HCT116 (cell line): Measurements from ENCODE around the gene ZBTB38. TPM values are rescaled to one million over a fixed set of nuclear protein-coding genes. Genes with fewer than 3 reads are reported as not detected.

ENCODE experiments used
- ATAC-seq: fragments of 200-7000 bp; cut with Tn5 transposase; 2 replicates; pipeline ENCODE4 v1.9.1; 2020; ENCODE audit warnings: mild to moderate bottlenecking, moderate library complexity
- BruUV-seq: library from RNA; stranded (reverse); fragments of 400-500 nt; replicated peaks from 2 replicates; lab custom pipeline; 2021; lab: Mats Ljungman, UMichigan
- CTCF ChIA-PET: fragments of 300-600 bp; sonication (Branson Sonifier 250); formaldehyde crosslinking; loops from one replicate; lab custom pipeline; 2021; ENCODE audit warnings: antibody characterized with exemption; lab: Charles Lee
- POLR2A ChIA-PET: fragments of 300-600, 350-600 bp; sonication (Branson Sonifier 250); formaldehyde crosslinking; loops from one replicate; lab custom pipeline; 2021; ENCODE audit warnings: antibody characterized with exemption; lab: Charles Lee
- RAD21 ChIA-PET, 2 experiments: fragments of 300-600 bp; sonication (Branson Sonifier 250); formaldehyde crosslinking; loops; one replicate each; lab custom pipeline; 2023; ENCODE audit warnings: low total read pairs in 2 of 2; ENCODE audit not compliant: uncharacterized antibody in 2 of 2, unreplicated experiment in 2 of 2, low non-redundant PET in 1 of 2; lab: Charles Lee
- DNase-seq: peaks from one replicate; pipeline ENCODE4 v3.0.0-alpha.2; 2010; ENCODE audit warnings: low read depth, low spot score
- H2AFZ ChIP-seq: fragments of 200-600 bp; shearing (Covaris generic), sonication (generic); 2 replicates; pipeline ENCODE4 v1.6.1; 2017; ENCODE audit warnings: low read depth, mixed run types, mixed read lengths, antibody characterized with exemption, low read length; ENCODE audit not compliant: poor library complexity, severe bottlenecking
- H3K27ac ChIP-seq: 2 replicates; pipeline ENCODE4 v1.5.1; 2012; ENCODE audit warnings: low read depth, low read length
- H3K27me3 ChIP-seq: fragments of 200-600 bp; sonication (generic); 2 replicates; pipeline ENCODE4 v1.6.1; 2016; ENCODE audit warnings: mixed run types, low read length, mixed read lengths; ENCODE audit not compliant: insufficient read depth
- H3K36me3 ChIP-seq, 2 experiments: fragments of 200-500 bp in 1 of 2; fragments of 200-600 bp in 1 of 2; sonication (Bioruptor generic) in 1 of 2; sonication (generic) in 1 of 2; 2 replicates each; pipeline versions ENCODE4 v1.5.1 to v1.6.1; 2014 to 2016; ENCODE audit warnings: low read length in 2 of 2, inconsistent platforms in 1 of 2, mixed read lengths in 1 of 2, mixed run types in 1 of 2; ENCODE audit not compliant: insufficient read depth in 2 of 2, control insufficient read depth in 1 of 2
- H3K4me1 ChIP-seq, 2 experiments: fragments of 200-600 bp in 1 of 2; sonication (generic) in 1 of 2; 2 replicates each; pipeline versions ENCODE4 v1.5.1 to v1.6.1; 2012 to 2017; ENCODE audit warnings: low read length in 2 of 2, inconsistent platforms in 1 of 2, mild to moderate bottlenecking in 1 of 2, mixed read lengths in 1 of 2, mixed run types in 1 of 2, moderate library complexity in 1 of 2; ENCODE audit not compliant: insufficient read depth in 2 of 2, control insufficient read depth in 1 of 2
- H3K4me2 ChIP-seq: fragments of 200-600 bp; sonication (generic); 2 replicates; pipeline ENCODE4 v1.6.1; 2017; ENCODE audit warnings: mixed run types, low read length, mixed read lengths
- H3K4me3 ChIP-seq, 2 experiments: fragments of 200-600 bp in 1 of 2; sonication (generic) in 1 of 2; replicated peaks in 1 of 2; 2 replicates each; pipeline ENCODE4 v1.5.1; 2011 to 2016; ENCODE audit warnings: low read length in 2 of 2, control low read depth in 1 of 2, low read depth in 1 of 2, mild to moderate bottlenecking in 1 of 2, mixed read lengths in 1 of 2, mixed run types in 1 of 2
- H3K79me2 ChIP-seq: fragments of 200-600 bp; sonication (generic); 2 replicates; pipeline ENCODE4 v1.6.1; 2017; ENCODE audit warnings: mild to moderate bottlenecking, mixed run types, low read length, moderate library complexity, mixed read lengths; ENCODE audit not compliant: insufficient read depth
- H3K9ac ChIP-seq: fragments of 200-600 bp; sonication (generic); 2 replicates; pipeline ENCODE4 v1.6.1; 2016; ENCODE audit warnings: low read length, mixed read lengths
- H3K9me2 ChIP-seq: fragments of 200-600 bp; sonication (generic), shearing (Covaris generic); 2 replicates; pipeline ENCODE4 v1.6.1; 2017; ENCODE audit warnings: mixed run types, mild to moderate bottlenecking, moderate library complexity; ENCODE audit not compliant: insufficient read depth
- H3K9me3 ChIP-seq, 2 experiments: fragments of 200-500 bp in 1 of 2; fragments of 200-600 bp in 1 of 2; sonication (Bioruptor generic) in 1 of 2; sonication (generic) in 1 of 2; 2 replicates each; pipeline ENCODE4 v1.6.1; 2014 to 2017; ENCODE audit warnings: low read length in 2 of 2, mixed read lengths in 2 of 2, inconsistent platforms in 1 of 2, low read depth in 1 of 2, mild to moderate bottlenecking in 1 of 2, mixed run types in 1 of 2, moderate library complexity in 1 of 2; ENCODE audit not compliant: control insufficient read depth in 1 of 2, insufficient read depth in 1 of 2
- H4K20me1 ChIP-seq: fragments of 200-600 bp; sonication (generic), shearing (Covaris generic); 2 replicates; pipeline ENCODE4 v1.6.1; 2017; ENCODE audit warnings: mixed run types, mild to moderate bottlenecking, moderate library complexity; ENCODE audit not compliant: insufficient read depth
- CBX3 ChIP-seq: IDR thresholded peaks from 2 replicates; pipeline ENCODE4 v1.6.1; 2012; ENCODE audit warnings: low read depth
- CEBPB ChIP-seq: IDR thresholded peaks from 2 replicates; pipeline ENCODE4 v1.6.1; 2012; ENCODE audit warnings: low read depth
- EGR1 ChIP-seq: IDR thresholded peaks from 2 replicates; pipeline ENCODE4 v1.6.1; 2012; ENCODE audit warnings: low read depth
- ELF1 ChIP-seq: IDR thresholded peaks from 2 replicates; pipeline ENCODE4 v1.6.1; 2012; ENCODE audit warnings: low read depth, borderline replicate concordance
- EZH2 ChIP-seq: fragments of 200-600 bp; sonication (generic); IDR thresholded peaks from 2 replicates; pipeline ENCODE4 v1.6.1; 2017; ENCODE audit warnings: antibody characterized with exemption, mixed run types
- EZH2phosphoT487 ChIP-seq: fragments of 200-600 bp; IDR thresholded peaks from 2 replicates; pipeline ENCODE4 v1.6.1; 2018; ENCODE audit warnings: antibody characterized with exemption, borderline replicate concordance
- FOSL1 ChIP-seq: IDR thresholded peaks from 2 replicates; pipeline ENCODE4 v1.6.1; 2012; ENCODE audit warnings: low read depth
- MAX ChIP-seq: IDR thresholded peaks from 2 replicates; pipeline ENCODE4 v1.6.1; 2012
- POLR2A ChIP-seq: IDR thresholded peaks from 2 replicates; pipeline ENCODE4 v1.7.0; 2011; ENCODE audit warnings: borderline replicate concordance; ENCODE audit not compliant: insufficient read depth, insufficient read length; ENCODE audit errors: extremely low read depth
- POLR2AphosphoS5 ChIP-seq: IDR thresholded peaks from 2 replicates; pipeline ENCODE4 v1.6.1; 2011; ENCODE audit warnings: mild to moderate bottlenecking, low read depth, low read length, moderate library complexity
- RAD21 ChIP-seq: IDR thresholded peaks from 2 replicates; pipeline ENCODE4 v1.6.1; 2012; ENCODE audit warnings: low read depth, mild to moderate bottlenecking
- SIN3A ChIP-seq: IDR thresholded peaks from 2 replicates; pipeline ENCODE4 v1.6.1; 2012; ENCODE audit warnings: low read depth
- SP1 ChIP-seq: IDR thresholded peaks from 2 replicates; pipeline ENCODE4 v1.6.1; 2012; ENCODE audit warnings: low read depth
- SRF ChIP-seq: IDR thresholded peaks from 2 replicates; pipeline ENCODE4 v1.6.1; 2012; ENCODE audit warnings: low read depth
- TCF7L2 ChIP-seq: IDR thresholded peaks from 2 replicates; pipeline ENCODE4 v1.7.0; 2011; ENCODE audit warnings: borderline replicate concordance, inconsistent platforms; ENCODE audit not compliant: insufficient read depth, insufficient read length; ENCODE audit errors: extremely low read depth
- YY1 ChIP-seq: IDR thresholded peaks from 2 replicates; pipeline ENCODE4 v1.6.1; 2011; ENCODE audit warnings: low read length, low read depth, moderate library complexity, mild to moderate bottlenecking; ENCODE audit not compliant: insufficient replicate concordance; ENCODE audit errors: extremely low read depth
- ZBTB33 ChIP-seq: IDR thresholded peaks from 2 replicates; pipeline ENCODE4 v1.6.1; 2011; ENCODE audit warnings: mild to moderate bottlenecking, low read length, moderate library complexity; ENCODE audit not compliant: insufficient replicate concordance; ENCODE audit errors: extremely low read depth
- ZNF274 ChIP-seq: fragments of 200-500 bp; sonication (Bioruptor generic); IDR thresholded peaks from 2 replicates; pipeline ENCODE4 v1.6.1; 2014; ENCODE audit warnings: mild to moderate bottlenecking, low read depth, low read length, inconsistent platforms
- intact Hi-C: fragments of 100-400 bp; cut with micrococcal nuclease; formaldehyde crosslinking; loops from 2 replicates; pipeline ENCODE4 v1.10.0; 2022
- total RNA-seq: library from RNA; stranded (reverse); gene quantifications from one replicate; pipeline ENCODE4 v1.2.1, GENCODE V29; 2021; ENCODE audit not compliant: unreplicated experiment
- TF ChIP-seq, protein P1 (sequence below), 3 experiments: fragments of 200-600 bp in 1 of 3; sonication (generic) in 1 of 3; IDR thresholded peaks in 2 of 3; conservative IDR thresholded peaks in 1 of 3; 2 replicates each; pipeline ENCODE4 v1.5.1; 2012 to 2017; ENCODE audit warnings: low read depth in 2 of 3, low read length in 2 of 3, antibody characterized with exemption in 1 of 3, borderline replicate concordance in 1 of 3, control low read depth in 1 of 3, mild to moderate bottlenecking in 1 of 3, mixed read lengths in 1 of 3, mixed run types in 1 of 3, moderate library complexity in 1 of 3; ENCODE audit not compliant: insufficient read depth in 1 of 3

The ZBTB38 gene
- total RNA-seq, 1 experiment from 2014 or later: 33.5 TPM

GRCh38 chr3:141343865-141344271 is 24.4 kb upstream of the ZBTB38 start:
- POLR2A ChIA-PET: no interaction called here
- Histone ChIP-seq H3K9me2 (no peaks in the 10 kb centered on the region), H3K27me3 (no peaks in the 10 kb centered on the region), H3K27ac (no peak overlapping the region), H3K4me3 (no peak overlapping the region), H3K79me2 (no peaks in the 10 kb centered on the region), H3K9ac (no peak overlapping the region), H4K20me1 (no peaks in the 10 kb centered on the region), H3K36me3 (no peaks in the 10 kb centered on the region), H3K9me3 (no peaks in the 10 kb centered on the region), H3K4me1 (no peaks in the 10 kb centered on the region), H3K4me2 (no peak overlapping the region), H2AFZ (no peak overlapping the region)
- DNase-seq (no peak), ATAC-seq (no peak)
- TF ChIP-seq ELF1 (no peak), RAD21 (no peak), EGR1 (no peak)
- no TSS peak for BruUV-seq
- RAD21 ChIA-PET: no interaction called here
- intact Hi-C loops: no loop called here
- CTCF ChIA-PET: no interaction called here

GRCh38 chr3:141345528-141345927 is 22.8 kb upstream of the ZBTB38 start:
- TF ChIP-seq SIN3A (no peak), MAX (no peak), RAD21 (no peak), YY1 (no peak), ZBTB33 (no peak), SP1 (no peak), ZNF274 (no peak), ELF1 (no peak), POLR2A (no peak), EZH2 (no peak), CEBPB (no peak), FOSL1 (no peak), POLR2AphosphoS5 (no peak), CBX3 (no peak), SRF (no peak), EZH2phosphoT487 (no peak), TCF7L2 (no peak)
- TF ChIP-seq, protein P1, sequence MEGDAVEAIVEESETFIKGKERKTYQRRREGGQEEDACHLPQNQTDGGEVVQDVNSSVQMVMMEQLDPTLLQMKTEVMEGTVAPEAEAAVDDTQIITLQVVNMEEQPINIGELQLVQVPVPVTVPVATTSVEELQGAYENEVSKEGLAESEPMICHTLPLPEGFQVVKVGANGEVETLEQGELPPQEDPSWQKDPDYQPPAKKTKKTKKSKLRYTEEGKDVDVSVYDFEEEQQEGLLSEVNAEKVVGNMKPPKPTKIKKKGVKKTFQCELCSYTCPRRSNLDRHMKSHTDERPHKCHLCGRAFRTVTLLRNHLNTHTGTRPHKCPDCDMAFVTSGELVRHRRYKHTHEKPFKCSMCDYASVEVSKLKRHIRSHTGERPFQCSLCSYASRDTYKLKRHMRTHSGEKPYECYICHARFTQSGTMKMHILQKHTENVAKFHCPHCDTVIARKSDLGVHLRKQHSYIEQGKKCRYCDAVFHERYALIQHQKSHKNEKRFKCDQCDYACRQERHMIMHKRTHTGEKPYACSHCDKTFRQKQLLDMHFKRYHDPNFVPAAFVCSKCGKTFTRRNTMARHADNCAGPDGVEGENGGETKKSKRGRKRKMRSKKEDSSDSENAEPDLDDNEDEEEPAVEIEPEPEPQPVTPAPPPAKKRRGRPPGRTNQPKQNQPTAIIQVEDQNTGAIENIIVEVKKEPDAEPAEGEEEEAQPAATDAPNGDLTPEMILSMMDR (IDR thresholded peaks at IDR 0.05 in 2 of 3, conservative IDR thresholded peaks at IDR 0.05 in 1 of 3; ENCODE audit: borderline replicate concordance in 1 of 3, insufficient read depth in 1 of 3, low read depth in 2 of 3, low read length in 2 of 3): no peak
- no peaks in the 10 kb centered on the region for H4K20me1 ChIP-seq
- ATAC-seq (no peak), DNase-seq (no peak)
- no peaks in the 10 kb centered on the region for H3K79me2 ChIP-seq
- no peaks in the 10 kb centered on the region for H3K27me3 ChIP-seq
- no peak overlapping the region for H3K9ac ChIP-seq
- no peak overlapping the region for H3K4me2 ChIP-seq
- no peaks in the 10 kb centered on the region for H3K4me1 ChIP-seq
- H3K9me3 ChIP-seq: no peaks in the 10 kb centered on the region
- ChIA-PET CTCF (interaction anchor here (0.7 kb wide), 1 partner anchor 33 kb away, joined by 3 read pairs; no protein-coding TSS in a partner anchor), RAD21 (no interaction called here), POLR2A (no interaction called here)
- no peak overlapping the region for H2AFZ ChIP-seq
- H3K27ac ChIP-seq: no peak overlapping the region
- no peak overlapping the region for H3K4me3 ChIP-seq
- H3K9me2 ChIP-seq: no peaks in the 10 kb centered on the region
- intact Hi-C loops: no loop called here
- no TSS peak for BruUV-seq
- H3K36me3 ChIP-seq: no peaks in the 10 kb centered on the region
